SH-SY5Y (cell line): Measurements from ENCODE around the gene RNF41.

Experiments
- GATA2 ChIP-seq: IDR thresholded peaks from 2 replicates; pipeline ENCODE4 v1.6.1; 2011; ENCODE audit warnings: mild to moderate bottlenecking, low read depth, low read length
- GATA3 ChIP-seq: IDR thresholded peaks from 2 replicates; pipeline ENCODE4 v1.6.1; 2011; ENCODE audit warnings: low read depth, mild to moderate bottlenecking, low read length, moderate library complexity

RNF41 gene

GRCh38 chr12:56157201-56158028, 64.3 kb downstream of the RNF41 start:
- TF ChIP-seq GATA3 = no peak
- TF ChIP-seq GATA2 = no peak

GRCh38 chr12:56155256-56155845, 66.4 kb downstream of the RNF41 start:
- TF ChIP-seq GATA3 (no peak), GATA2 (no peak)

GRCh38 chr12:56154818-56155217, 66.9 kb downstream of the RNF41 start:
- no peak for TF ChIP-seq GATA2
- no peak for TF ChIP-seq GATA3

- TF ChIP-seq GATA2 (no peak), GATA3 (no peak)
Measured at GRCh38 chr12:56154246-56154771, 67.4 kb downstream of the RNF41 start.

- TF ChIP-seq GATA3 (no peak), GATA2 (no peak)
Measured at GRCh38 chr12:56153678-56154065, 68.0 kb downstream of the RNF41 start.

GRCh38 chr12:56152756-56153677, 68.7 kb downstream of the RNF41 start:
- TF ChIP-seq GATA3 (no peak), GATA2 (no peak)
